DMS114 treated with DMSO at 0.1 percent for 48 hours (cell line): ENCODE results near the gene MAFG.

Source experiments
- DNase-seq: peaks from one replicate; lab custom pipeline; 2025; ENCODE audit not compliant: unreplicated experiment; lab: John Stamatoyannopoulos, UW

Gene MAFG

DNA sequence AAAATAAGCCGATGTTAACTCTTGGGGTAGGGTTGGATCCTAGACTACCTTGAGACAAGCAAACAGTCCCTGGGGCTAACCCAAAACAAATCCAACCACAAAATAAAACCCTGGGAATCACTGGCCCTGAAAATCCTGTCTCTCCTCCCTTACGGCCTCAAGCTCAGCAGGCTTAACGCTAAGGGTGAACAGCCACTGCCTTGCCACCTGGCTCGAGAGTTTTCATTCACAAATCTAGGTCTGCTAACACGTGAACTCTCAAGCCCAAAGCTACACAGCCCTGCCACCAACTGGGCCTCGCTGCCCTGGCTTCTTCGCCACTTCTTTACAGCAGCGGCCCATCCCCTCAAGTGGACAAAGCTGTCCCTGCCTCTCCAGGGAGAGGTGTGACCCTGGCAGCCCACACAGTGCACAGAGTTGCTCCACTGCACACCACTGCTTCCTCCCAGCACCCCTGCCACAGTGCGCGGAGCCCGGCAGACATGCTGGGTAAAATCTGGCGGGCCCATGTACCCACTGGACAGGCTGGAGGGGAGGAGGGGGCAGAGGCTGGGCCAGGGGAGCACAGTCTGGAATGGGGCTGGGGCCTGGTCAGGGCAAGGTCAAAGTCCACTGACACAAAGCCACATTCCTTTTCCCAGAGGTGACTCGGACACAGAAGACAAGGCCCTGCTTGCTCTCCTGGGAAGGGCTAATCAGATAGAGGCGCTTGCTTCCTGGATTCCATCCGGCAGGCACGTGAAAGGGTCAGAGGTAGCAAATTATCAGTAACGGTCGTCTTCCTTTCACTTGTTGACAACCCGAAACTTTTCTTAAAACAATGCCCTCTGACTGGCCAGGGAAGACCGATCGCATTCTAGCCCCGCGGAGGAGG, 17.3 kb downstream of the MAFG start:
- no peak for DNase-seq

DNA sequence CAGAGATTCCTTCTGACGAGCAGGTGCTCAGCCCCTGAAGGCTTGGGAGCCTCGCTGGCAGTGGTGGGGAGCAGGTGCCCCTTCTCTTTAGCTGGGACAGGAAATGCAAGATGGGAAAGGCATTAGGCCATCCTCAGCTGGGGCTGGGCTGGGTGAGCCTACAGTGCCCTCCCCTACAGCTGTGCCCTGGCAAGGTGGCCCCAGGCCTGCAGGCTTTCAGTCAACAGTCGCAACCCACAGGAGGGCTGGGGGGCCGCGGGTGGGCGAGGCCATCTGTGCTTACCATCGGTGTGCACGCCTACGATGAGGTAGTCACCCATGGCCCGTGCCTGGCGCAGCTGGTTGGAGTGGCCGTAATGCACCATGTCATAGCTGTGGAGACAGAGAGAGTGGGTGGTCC, 18.3 kb downstream of the MAFG start:
- no peak for DNase-seq

DNA sequence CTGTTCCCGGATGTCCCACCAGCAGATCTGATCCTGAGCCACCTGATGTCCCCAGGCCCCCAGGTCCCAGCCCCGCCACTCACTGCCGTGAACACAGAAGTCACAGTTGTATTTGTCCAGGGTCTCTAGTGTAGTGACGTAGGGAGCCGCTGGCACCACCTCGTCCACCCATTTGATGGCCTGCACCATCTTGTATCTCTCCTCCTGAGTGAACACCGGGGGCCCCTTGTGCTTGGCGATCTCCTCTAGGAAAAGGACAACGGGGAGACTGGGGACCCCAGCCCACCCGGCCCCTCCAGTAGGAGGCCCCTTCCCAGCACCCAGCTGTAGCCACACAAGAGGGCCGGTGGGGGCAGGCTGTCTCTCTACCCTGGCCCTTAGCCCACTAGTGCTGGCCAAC, 18.7 kb downstream of the MAFG start:
- DNase-seq: no peak

DNA sequence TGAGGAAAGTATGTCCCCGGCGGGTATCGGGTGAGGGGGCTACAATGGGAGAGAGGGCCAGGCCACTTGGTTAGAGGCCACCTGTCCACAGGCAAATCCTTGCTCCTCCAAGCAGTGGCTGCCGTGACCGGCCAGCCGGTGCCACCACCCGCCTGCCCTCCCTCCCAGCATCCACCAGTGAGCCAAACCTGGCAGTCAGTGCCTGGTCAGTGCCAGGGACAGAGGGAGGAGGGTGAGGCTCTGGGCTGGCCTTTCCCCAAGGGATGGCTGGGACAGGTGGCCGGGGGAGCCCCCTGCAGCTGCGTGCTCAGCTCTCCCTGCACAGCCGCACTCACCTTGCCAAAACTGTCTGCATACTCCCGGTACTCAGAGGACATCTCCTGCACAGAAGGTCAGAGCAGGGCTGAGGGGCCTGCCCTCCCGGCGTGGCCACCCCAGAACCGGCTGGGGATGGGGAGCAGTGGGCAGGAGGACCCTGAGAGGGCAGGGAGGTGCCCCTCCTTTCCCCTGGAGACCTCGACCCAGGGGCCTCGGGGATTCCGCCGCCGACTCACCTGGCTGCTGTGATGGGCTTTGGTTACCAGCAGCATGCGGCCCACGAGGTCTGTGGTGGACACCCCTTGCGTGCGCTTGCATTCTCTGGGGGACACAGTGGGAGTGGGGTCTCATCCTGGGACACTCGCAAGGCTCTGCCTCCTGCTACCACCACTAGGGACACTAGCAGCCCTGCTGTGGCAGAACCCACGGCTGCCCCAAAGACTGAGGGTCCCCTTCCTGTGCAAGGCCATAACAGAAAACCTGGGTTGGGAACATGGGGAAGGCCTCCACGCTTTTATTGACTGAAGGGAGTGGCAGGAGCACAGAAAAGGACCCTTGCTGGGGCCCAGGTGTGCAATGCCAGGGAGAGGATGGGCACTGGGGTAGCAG, 20.1 kb downstream of the MAFG start:
- DNase-seq: no peak

DNA sequence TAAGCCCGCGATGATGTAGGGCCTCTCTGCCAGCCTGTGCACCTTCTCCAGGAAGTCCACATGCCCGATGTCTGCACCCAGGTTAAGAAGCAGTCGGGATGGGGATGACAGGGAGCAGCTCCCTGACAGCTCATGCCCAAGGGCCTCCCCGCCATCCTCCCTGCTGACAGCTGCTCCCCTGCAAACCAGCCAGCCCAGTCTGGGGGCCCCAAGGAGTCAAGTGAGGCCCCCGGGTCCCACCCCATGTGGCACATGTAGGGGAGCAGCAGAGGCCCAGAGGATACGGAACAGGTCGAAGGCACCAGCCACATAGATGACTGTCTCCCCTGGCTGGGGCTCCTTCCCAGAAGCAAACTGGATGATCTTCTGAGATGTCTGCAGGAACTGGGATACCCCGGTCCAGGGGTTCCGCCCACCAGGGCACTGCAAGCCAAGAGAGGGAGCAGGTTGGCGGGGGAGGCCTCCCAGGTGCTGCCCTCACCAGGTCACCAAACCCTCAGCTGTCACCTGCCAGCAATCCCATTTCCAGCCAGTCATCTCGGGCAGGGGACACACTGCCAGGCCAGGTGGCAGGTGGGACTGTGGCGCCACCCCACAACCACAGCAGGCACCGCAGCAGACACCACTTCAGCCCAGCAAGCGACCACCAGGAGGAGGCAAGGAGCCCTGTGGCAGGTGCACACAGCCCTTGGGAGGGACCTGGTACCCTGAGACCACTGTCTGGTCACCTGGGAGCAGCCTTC, 20.9 kb downstream of the MAFG start:
- no peak for DNase-seq

DNA sequence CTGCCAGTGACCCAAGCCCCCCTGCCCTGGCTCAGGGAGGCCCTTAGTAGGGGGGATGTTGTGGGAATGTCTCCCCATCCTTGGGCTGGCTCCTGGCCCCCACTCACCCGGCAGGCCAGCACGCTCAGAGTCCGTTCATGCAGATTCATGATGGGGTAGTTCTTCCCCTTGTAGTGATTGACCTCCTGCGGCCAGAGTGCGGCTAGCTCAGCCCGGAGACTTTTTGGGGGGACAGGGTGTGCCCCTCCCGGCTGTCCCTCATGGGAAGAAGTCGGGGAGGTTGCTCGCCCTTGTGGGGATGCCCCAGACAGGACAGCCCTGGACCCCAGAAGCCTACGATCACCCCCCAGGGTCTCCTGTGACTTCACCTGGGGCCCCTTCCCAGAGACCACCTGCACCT, 21.5 kb downstream of the MAFG start:
- no peak for DNase-seq

DNA sequence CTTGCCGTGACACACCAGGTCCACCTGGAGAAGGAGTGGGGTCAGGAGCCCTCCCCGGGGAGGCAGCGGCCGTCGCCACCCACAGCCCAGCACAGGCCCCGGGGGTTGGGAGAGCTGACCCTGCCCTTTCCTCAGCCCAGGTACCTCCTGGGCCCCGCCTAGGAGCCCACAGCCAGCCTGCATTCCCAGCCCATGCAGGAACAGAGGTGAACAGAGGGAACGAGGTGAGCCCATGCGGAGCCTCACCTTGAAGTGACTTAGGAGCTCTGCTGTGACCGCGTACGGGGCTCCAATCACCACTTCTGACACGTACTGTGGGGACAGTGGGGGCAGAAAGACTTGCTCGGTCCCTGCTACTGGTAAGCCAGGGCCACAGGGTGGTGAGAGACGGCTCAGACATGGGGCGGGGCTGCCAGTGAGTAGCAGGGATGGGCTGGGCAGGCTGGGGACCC, 22.1 kb downstream of the MAFG start:
- no peak for DNase-seq

DNA sequence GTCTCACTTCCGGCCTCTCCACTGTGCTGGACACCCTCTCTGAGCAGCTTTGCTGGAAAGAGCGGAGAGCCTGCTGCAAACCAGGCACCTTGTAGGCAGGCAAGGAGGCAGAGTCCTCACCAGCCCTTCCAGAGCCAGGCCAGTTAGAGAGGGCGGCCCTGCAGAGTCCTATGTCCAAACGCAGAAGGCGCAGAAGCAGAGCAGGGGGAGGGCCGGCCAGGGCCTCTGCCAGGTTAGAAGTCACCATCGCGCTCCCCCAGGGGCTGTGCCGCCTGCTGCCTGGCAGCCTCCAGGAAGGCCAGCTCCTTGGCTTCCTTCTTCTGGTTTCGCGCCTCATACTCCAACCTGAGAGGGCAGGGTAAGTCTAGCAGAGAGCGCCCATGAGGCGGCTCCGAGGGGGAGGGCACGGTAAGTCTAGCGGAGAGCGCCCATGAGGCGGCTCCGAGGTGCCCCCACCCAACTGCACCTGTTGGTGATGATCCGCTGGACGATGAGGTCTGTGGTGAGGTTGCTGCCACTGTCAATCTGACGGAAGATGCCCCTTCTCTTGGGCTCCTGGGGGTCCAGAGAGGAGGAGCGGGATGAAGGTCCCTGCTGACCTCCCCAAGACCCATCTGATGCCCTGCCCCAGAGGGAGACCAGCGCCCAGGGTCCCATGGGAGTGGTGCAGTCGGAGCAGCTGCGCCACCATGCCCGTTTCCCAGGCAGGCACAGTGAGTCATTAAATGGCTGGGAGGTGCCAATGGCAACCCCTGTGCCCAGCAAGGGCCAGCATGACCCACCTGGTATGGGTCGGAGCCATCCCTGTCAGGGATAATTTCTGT, 22.7 kb downstream of the MAFG start:
- no peak for DNase-seq

DNA sequence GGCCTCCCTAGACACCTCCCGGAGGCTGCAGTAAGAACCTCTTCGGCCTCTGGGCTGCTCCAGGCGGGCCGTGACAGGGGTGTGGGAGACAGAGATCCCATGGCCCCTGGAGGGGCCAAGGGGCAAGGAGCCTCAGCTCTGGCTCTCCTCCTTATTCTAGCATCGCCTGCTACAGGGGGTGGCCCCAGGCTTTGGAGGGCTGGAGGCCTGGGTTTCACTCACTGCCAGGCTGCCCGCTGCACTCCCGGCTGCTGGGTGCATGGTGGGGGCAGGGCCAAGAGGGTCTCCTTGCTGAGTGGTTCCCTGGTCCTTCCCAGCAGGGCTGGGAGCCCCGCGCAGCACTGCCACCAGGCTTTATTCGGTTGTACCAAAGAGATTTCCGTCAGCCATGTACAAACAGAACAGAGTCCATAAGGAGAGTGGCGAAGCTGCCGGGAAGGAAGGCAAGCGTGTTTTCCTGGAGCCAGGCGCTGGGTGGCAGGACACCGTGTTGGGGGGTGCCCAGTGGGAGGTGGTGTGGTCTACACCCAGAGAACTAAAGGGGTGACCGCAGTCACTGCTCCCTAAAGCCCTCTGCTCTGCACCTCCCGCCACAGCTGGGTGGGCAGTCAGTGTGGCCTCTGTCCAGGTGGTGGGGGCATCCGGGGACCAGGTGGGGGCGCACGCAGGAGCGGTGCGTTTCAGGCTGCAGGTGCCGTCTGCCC, 23.5 kb downstream of the MAFG start:
- DNase-seq: no peak

DNA sequence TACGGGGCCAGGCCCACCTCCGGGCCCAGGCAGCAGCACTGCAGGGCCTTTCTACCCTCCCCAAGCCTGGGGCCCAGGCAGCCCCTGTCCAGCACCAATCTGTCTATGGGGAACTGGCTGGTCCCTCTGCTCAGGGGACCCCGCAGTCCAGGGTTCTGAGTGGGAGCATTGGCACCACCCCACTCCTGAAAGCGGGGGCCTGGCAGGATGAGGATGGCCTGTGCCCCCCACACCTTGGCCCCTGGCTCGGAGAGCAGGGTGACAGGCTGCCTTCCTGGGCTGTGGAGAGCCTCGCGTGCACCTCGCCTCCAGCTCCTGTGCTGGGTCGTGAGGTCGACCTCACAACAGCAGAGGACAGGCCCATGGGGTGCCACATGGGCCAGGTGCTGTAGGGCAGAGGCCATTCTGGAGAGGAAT, 24.1 kb downstream of the MAFG start:
- DNase-seq: no peak

DNA sequence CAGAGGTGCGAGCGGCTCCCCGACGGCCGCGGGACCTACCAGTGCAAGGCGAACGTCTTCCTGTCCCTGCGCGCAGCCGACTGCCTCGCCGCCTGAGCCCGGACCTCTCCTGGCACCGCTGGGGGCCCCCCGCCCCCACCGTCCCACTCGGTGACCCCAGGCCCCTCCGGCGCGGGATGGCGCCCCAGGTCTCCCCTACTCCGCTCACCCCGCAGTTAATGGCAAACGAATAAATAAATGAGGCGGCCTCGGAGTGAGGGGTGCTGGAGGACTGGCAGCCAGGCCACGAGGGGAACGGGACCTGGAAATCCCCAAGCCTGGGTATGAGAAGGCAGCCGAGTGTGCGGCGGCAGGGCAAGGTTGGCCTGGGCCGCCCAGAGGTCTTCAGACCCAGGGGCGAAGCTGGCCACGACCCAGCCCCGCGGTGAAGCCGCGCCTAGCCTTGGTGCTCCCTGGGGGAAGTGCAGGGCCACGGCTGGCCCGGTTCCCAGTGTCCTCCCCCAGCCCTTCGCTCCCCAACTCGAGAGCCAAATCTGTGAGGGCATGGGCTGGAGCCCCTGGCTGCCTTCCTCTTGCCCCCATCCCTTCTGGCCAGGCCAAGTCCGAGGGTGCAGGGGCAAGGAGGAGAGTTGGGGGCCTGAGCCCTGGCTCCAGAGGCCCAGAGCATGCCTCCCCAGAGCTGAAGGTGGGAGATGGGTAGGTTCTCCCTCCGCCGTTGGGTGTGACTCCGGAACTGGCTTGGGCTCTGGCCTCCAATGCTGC, 24.7 kb downstream of the MAFG start:
- no peak for DNase-seq

DNA sequence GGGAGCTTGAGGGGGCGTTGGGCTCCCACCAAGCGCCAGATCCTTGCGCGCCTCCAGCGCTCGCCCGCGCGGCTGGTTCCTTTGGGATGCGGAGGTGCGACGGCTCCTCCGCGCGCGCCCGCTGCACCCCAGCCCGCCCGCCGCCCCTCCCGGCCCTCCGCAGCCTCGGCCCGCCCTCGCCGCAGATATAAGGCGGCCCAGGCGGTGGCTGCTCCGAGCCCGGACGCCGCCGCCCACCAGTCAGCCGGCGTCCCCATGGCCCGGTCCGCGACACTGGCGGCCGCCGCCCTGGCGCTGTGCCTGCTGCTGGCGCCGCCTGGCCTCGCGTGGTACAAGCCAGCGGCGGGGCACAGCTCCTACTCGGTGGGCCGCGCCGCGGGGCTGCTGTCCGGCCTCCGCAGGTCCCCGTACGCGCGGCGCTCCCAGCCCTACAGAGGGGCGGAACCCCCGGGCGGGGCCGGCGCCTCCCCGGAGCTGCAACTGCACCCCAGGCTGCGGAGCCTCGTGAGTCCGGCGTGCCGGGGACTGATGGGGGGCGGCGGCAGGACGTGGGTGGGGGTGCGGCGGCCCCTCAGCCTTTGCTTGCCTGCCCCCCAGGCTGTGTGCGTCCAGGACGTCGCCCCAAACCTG, 25.4 kb downstream of the MAFG start, which contains the start of gene NPB:
Gene NPB, plus strand, starts transcription at position 216 of the 630 bp plus-strand sequence. Its CDS starts 40 bp downstream, at position 256.
- DNase-seq: no peak

DNA sequence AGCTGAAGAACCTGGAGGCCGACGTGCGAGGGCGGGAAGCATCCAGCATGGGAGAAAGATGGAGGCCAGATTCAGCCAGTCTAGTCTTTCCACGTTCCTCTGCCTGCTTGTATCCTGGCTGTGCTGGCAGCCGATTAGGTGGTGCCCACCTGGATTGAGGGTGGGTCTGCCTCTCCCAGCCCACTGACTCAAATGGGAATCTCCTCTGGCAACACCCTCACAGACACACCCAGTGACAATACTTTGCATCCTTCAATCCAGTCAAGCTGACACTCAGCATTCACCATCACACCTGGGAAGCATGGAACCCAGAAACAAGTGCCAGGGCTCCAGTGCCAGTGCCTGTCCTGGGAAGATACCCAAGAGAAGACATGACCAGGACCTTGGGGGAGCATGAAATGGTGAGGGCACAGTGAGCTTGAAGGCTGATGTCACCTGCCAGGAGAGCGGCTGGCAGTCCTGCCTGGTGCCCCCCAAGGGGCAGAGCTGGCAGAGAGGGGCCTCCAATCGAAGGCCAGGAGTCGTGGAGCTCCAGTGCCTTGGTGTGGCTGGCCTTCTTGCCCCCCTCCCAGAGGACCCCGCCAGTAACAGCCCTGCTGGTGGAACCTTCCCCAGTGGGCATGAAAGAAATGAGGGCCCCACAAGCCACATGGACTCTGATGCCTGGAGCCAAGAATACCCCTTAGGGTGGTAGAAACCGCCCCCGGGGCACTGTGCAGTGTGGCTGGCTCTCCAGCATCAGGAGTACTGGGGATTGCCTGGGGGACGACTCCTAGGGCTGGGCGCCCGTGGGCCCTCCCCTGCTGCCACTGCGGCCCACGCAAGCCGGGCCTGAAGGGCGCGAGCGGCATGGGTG, 26.1 kb downstream of the MAFG start:
- no peak for DNase-seq

DNA sequence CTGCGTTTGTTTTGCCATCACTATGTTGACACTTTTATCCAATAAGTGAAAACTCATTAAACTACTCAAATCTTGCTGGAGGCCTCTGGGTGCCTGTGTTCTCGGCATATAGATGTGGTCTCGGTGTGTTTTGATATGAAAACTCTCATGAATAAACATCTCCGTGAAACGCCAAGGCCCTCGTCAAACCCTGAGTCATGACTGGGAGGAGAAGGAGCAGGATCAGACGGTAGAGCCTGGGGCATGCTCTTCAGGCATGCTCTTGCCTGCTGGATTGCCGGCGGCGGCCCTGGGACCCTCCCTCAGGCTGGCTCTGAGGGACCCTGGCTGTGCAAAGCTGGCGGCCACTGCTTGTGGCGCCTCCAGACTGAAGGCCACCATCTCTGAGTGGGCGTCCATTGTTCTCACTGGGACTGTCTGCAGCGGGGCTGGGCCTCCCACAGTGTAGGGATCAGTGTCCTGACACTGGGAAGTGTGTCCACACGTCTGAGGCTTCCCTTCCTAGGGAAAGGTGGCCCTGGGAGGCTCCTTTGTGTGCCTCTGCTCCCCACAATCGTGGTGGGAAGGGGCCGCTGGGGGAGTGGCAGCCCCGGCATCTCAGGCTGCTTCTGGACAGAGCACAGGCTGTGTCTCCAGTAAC, 27.2 kb downstream of the MAFG start:
- DNase-seq: no peak

DNA sequence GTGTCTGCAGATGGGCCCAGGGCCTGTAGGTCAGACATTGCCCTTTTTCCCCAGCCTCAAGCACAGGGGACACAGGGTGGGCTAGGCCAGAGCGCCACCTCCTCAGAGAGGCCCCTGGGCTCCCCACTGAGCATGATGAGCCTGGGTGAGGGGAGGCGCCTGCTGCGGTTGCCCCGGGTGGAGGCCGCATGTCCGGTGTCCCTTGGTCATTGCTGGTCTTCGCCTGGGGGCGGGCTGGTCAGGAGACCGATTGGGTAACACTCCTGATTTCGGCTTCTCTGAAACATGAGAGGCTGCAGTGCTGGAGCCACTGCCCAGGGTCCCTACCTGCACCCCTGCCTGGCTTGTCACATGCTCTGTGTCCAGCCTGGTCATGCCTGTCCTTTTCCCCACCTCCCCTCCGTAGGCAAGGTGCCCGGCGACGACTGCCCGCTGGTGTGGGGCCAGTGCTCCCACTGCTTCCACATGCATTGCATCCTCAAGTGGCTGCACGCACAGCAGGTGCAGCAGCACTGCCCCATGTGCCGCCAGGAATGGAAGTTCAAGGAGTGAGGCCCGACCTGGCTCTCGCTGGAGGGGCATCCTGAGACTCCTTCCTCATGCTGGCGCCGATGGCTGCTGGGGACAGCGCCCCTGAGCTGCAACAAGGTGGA, 27.9 kb downstream of the MAFG start:
- no peak for DNase-seq

DNA sequence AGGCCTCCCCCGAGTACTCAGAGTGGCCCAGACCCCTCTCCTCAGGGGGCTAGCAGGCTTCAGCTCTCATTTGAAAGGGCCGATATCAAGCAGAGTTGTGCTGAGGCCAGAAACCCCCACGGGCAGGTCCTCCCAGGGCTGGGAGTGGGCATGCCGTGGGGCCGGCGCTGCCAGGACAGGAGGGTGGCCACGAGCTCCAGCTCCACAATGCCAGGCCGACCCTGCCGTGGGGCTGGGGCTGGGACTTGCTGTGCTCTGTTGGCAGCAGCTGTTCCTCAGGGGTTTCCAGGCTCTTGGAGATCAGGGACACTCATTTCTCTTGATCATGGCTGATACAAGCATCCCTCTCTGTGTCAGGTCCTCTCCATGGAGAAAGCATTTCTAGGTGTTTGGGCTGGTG, 28.6 kb downstream of the MAFG start:
- DNase-seq: no peak
